BLaER1 treated with 17β-estradiol and CSF1 and Interleukin-3, amounts not matched to agents 10 nM and 100 nM (cell line): ENCODE results near the gene ZNF106.
A peak's percentile ranks its signal among the peaks of the same experiment; 100 is the strongest.

Experiments
- H3K27ac ChIP-seq, 11 experiments: shearing (Covaris generic); formaldehyde crosslinking; 2 replicates each; pipeline ENCODE4 v1.8.1; 2022
- H3K27me3 ChIP-seq, 11 experiments: shearing (Covaris generic); formaldehyde crosslinking; 2 replicates each; pipeline ENCODE4 v1.8.1; 2022
- H3K36me3 ChIP-seq, 11 experiments: shearing (Covaris generic); formaldehyde crosslinking; 2 replicates each; pipeline ENCODE4 v1.8.1; 2022
- H3K4me1 ChIP-seq, 10 experiments: shearing (Covaris generic); formaldehyde crosslinking; 2 replicates each; pipeline ENCODE4 v1.8.1; 2022
- H3K4me2 ChIP-seq, 11 experiments: shearing (Covaris generic); formaldehyde crosslinking; 2 replicates each; pipeline ENCODE4 v1.8.1; 2022
- H3K4me3 ChIP-seq, 10 experiments: shearing (Covaris generic); formaldehyde crosslinking; 2 replicates each; pipeline ENCODE4 v1.8.1; 2022
- H3K9ac ChIP-seq, 11 experiments: shearing (Covaris generic); formaldehyde crosslinking; 2 replicates each; pipeline ENCODE4 v1.8.1; 2022
- H3K9me3 ChIP-seq, 11 experiments: shearing (Covaris generic); formaldehyde crosslinking; replicated peaks in 1 of 11; 2 replicates each; pipeline ENCODE4 v1.8.1; 2022
- H4K20me1 ChIP-seq, 11 experiments: shearing (Covaris generic); formaldehyde crosslinking; 2 replicates each; pipeline ENCODE4 v1.8.1; 2022
- Cebpa-rat ChIP-seq, 11 experiments: shearing (Covaris generic); IDR thresholded peaks; 2 replicates each; pipeline ENCODE4 v1.8.1; 2022

The ZNF106 gene

GRCh38 chr15:42394106-42394505 lies 96.8 kb downstream of the ZNF106 start:
- TF ChIP-seq Cebpa-rat (IDR thresholded peaks at IDR 0.05), result no peak
- H3K27ac ChIP-seq, result no peak overlapping the region
- no peak overlapping the region for H3K4me2 ChIP-seq
- no peaks in the 10 kb centered on the region for H3K27me3 ChIP-seq
- peaks cover 0 to 30% (median 16%) of the 10 kb centered on the region in 10 experiments; a peak in 17 of 20 replicates for H3K4me1 ChIP-seq
- H3K4me3 ChIP-seq, result no peak overlapping the region
- no peaks in the 10 kb centered on the region; a peak in 1 of 22 replicates for H3K9me3 ChIP-seq
- no peak overlapping the region for H3K9ac ChIP-seq
- no peaks in the 10 kb centered on the region for H4K20me1 ChIP-seq
- peaks cover 0 to 3% (median 0%) of the 10 kb centered on the region in 11 experiments; a peak in 3 of 22 replicates for H3K36me3 ChIP-seq

DNA sequence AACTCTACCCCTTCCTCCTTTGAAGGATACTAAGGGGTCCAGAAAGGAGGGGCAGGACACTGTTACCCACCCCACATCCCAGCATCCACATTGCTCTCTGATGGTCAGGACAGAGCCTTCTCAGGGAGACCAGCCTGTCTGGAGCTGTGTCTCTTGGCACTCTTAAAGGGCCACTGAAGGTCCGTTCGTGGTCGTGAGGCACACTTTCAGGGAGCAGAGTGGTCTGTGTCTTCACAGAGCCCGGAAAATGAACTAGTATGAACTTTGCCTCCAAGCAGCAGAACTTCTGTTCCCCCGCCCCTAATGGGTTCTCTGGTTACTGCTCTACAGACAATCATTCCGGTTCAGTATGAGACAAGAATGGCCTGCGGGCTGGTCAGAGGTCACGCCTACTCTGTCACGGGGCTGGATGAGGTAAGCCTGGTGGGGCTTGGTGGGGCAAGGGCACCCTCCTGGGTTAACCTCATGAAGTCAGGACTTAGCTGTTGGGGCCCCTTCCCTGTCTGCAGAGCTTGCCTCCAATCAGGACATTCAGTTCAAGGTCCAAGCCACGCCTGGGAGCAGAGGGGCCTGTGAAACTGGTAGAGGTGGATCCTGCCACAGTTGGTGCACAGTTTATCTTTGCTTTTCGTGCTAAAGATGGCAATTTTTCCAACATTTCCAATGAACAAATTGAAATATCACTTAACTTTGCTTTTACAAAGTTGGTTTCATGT lies 98.5 kb downstream of the ZNF106 start:
- H4K20me1 ChIP-seq, result no peaks in the 10 kb centered on the region
- H3K9me3 ChIP-seq, result no peaks in the 10 kb centered on the region; a peak in 1 of 22 replicates
- no peak for TF ChIP-seq Cebpa-rat (IDR thresholded peaks at IDR 0.05)
- H3K4me2 ChIP-seq, result 0 out of 22 replicates have a peak overlapping the region, but pooled peaks of 1 of the 11 experiments have one; percentile 10
- H3K4me3 ChIP-seq, result no peak overlapping the region
- no peak overlapping the region for H3K27ac ChIP-seq
- H3K4me1 ChIP-seq, result peaks cover 10 to 36% (median 27%) of the 10 kb centered on the region in 10 experiments
- H3K27me3 ChIP-seq, result no peaks in the 10 kb centered on the region
- H3K9ac ChIP-seq, result no peak overlapping the region
- H3K36me3 ChIP-seq, result peaks cover 0 to 3% (median 0%) of the 10 kb centered on the region in 11 experiments; a peak in 3 of 22 replicates

DNA sequence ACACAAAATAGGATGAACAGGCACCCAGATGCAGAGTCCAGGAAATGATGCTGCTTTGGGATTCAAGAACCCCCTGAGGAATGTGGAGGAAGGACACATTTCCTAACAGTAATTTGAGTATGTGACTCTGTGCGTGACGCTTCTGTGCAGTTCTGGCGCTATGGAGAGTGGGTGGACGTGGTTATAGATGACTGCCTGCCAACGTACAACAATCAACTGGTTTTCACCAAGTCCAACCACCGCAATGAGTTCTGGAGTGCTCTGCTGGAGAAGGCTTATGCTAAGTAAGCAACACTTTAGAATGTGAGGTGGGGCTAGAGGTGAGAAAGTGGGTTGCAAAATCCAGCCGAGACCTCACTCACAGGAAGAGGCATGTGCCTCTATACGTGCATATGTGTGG lies 103.3 kb downstream of the ZNF106 start:
- Histone ChIP-seq H3K9ac (peak overlapping the region in 7 of 11 experiments; percentile 19 to 74 (median 58); a peak in 12 of 22 replicates), H3K4me2 (peak overlapping the region; percentile 57 to 94 (median 84)), H3K36me3 (peaks cover 0 to 3% (median 0%) of the 10 kb centered on the region in 11 experiments; a peak in 1 of 22 replicates), H3K4me1 (peaks cover 31 to 69% (median 61%) of the 10 kb centered on the region in 10 experiments), H4K20me1 (no peaks in the 10 kb centered on the region), H3K9me3 (no peaks in the 10 kb centered on the region; a peak in 1 of 22 replicates), H3K27ac (peak overlapping the region in 8 of 11 experiments; percentile 63 to 87 (median 75); a peak in 14 of 22 replicates), H3K27me3 (no peaks in the 10 kb centered on the region), H3K4me3 (peak overlapping the region in 3 of 10 experiments; percentile 3 to 33 (median 32); a peak in 3 of 20 replicates)
- TF ChIP-seq Cebpa-rat (IDR thresholded peaks at IDR 0.05), result peak in 1 of 11 experiments; percentile 30; a peak in 1 of 22 replicates

DNA sequence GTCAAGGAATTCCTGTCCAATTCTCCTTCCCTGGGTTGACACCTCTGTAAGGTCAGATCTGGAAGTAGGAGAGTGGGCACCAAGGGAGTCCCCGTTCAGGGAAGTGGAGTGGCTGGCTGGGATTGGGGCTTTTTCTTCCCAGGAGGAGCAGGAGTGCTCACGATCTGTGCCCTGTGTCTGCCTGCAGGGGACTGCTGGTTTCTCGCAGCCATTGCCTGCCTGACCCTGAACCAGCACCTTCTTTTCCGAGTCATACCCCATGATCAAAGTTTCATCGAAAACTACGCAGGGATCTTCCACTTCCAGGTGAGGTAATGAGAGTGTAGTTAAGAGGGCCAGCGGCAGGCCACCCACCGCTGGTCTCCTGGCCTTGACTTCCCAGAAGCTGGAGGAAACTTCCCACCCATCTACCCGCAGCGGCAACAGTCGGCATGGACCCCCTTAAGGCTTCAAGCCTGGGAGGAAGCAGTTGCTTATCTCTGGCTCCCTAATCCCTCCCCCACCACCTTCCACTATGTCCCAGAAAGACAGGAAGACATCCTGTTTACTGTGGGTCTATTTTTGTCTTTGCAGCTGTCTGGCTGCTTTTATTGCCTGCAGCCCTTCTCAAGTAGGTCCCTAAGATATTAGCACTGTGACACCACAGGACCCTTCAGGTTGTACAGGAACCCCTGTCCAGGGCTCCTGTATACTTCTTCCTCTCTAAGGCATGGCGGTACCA lies 104.8 kb downstream of the ZNF106 start:
- peak overlapping the region in 7 of 10 experiments; percentile 13 to 42 (median 29); a peak in 11 of 20 replicates for H3K4me3 ChIP-seq
- peaks cover 0 to 3% (median 0%) of the 10 kb centered on the region in 11 experiments; a peak in 1 of 22 replicates for H3K36me3 ChIP-seq
- TF ChIP-seq Cebpa-rat (IDR thresholded peaks at IDR 0.05), result no peak
- no peaks in the 10 kb centered on the region; a peak in 1 of 22 replicates for H3K9me3 ChIP-seq
- H3K4me2 ChIP-seq, result peak overlapping the region; percentile 62 to 94 (median 84)
- peak overlapping the region in 9 of 11 experiments; percentile 28 to 87 (median 71); a peak in 17 of 22 replicates for H3K27ac ChIP-seq
- H3K4me1 ChIP-seq, result peaks cover 31 to 64% (median 61%) of the 10 kb centered on the region in 10 experiments
- no peaks in the 10 kb centered on the region for H4K20me1 ChIP-seq
- H3K9ac ChIP-seq, result peak overlapping the region in 8 of 11 experiments; percentile 21 to 74 (median 54); a peak in 14 of 22 replicates
- no peaks in the 10 kb centered on the region for H3K27me3 ChIP-seq

DNA sequence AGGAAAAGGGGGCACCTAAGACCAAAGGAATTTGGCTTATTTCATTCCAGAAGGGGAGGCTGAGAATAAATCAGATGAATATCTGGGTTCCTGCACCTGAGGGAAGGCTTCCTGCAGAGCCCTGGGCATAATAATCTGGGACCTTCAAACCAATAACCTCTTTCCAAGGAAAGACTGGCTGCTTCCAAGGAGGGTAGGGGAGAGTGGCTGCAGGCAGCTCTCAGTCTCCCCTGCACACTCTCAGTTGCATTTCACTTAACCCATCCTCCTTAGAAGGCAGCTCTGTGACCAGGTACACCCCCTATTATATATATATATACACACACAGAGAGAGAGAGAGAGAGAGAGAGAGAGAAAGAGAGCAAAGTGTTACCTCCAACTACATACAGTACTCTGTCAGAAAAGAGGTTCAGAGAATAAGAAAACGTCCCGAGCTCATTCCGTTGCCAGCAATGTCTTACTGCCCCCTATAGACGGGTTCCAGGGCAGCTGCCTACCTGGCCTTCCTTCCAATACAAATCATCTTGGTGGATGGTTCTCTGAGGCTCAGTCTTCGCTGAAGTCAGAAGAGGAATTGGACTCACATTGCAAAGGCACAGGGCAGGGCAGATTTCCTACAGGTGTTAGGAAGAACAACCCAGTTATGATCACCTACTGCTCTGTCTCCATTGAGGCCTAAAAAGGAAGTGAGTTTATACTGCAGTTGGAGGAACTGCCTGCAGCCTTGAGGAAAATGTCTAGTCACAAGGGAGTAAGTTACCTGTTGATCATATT lies 105.5 kb downstream of the ZNF106 start:
- no peaks in the 10 kb centered on the region; a peak in 1 of 22 replicates for H3K9me3 ChIP-seq
- H3K4me3 ChIP-seq, result peak overlapping the region in 4 of 10 experiments; percentile 24 to 42 (median 32); a peak in 2 of 20 replicates
- no peaks in the 10 kb centered on the region for H3K27me3 ChIP-seq
- H3K4me2 ChIP-seq, result peak overlapping the region; percentile 62 to 94 (median 84)
- H3K36me3 ChIP-seq, result peaks cover 0 to 3% (median 0%) of the 10 kb centered on the region in 11 experiments; a peak in 1 of 22 replicates
- TF ChIP-seq Cebpa-rat (IDR thresholded peaks at IDR 0.05), result no peak
- peak overlapping the region in 7 of 11 experiments; percentile 40 to 74 (median 58); a peak in 8 of 22 replicates for H3K9ac ChIP-seq
- H4K20me1 ChIP-seq, result no peaks in the 10 kb centered on the region
- peak overlapping the region in 9 of 11 experiments; percentile 28 to 87 (median 71); a peak in 16 of 22 replicates for H3K27ac ChIP-seq
- H3K4me1 ChIP-seq, result peaks cover 31 to 64% (median 61%) of the 10 kb centered on the region in 10 experiments

DNA sequence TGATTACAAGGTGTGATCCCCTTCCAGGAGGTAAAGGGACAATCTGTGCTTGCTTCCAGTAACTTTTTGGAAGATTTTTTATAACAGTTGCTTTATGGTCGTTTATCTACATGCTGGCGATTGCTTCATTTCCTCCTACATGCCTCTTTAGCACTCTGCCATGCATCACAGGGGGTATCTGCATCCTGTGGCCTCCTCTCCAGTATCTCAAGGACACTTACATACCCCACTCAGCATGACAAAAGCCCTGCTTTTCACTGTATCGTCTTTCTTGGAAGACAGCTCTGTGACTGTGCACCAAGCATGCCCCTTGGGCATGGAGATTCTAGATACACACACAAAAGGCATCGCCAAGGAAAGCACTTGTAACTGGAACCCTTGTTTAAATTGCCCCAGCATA lies 106.3 kb downstream of the ZNF106 start:
- H4K20me1 ChIP-seq, result no peaks in the 10 kb centered on the region
- H3K27me3 ChIP-seq, result no peaks in the 10 kb centered on the region
- no peak overlapping the region for H3K9ac ChIP-seq
- peaks cover 31 to 59% (median 57%) of the 10 kb centered on the region in 10 experiments for H3K4me1 ChIP-seq
- TF ChIP-seq Cebpa-rat (IDR thresholded peaks at IDR 0.05), result no peak
- no peaks in the 10 kb centered on the region for H3K36me3 ChIP-seq
- H3K4me2 ChIP-seq, result peak overlapping the region in 9 of 11 experiments; percentile 38 to 94 (median 85); a peak in 17 of 22 replicates
- no peak overlapping the region for H3K4me3 ChIP-seq
- H3K27ac ChIP-seq, result peak overlapping the region in 5 of 11 experiments; percentile 0 to 87 (median 34); a peak in 6 of 22 replicates
- no peaks in the 10 kb centered on the region; a peak in 2 of 22 replicates for H3K9me3 ChIP-seq

DNA sequence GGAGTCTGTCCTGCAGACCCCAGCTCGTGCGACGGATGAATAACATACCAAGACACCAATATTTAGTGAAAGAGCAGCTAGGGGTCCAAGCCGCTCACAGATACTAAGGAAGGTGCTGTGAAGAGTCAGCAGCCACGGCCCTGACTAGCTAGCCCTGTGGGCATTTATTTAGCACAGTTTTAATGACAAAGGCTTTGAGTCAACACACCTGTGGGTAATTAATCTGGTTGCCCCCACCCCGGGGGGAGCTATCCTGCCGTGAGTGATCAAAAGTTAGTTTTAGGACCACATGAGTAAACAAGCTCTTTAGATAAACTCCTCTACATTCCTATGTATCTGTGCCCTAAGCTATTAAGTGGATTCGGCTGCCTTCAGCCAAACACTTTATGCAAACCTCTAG lies 112.9 kb downstream of the ZNF106 start:
- Histone ChIP-seq H3K9ac (no peak overlapping the region), H3K9me3 (peaks cover 10 to 32% (median 23%) of the 10 kb centered on the region in 11 experiments), H3K36me3 (peaks cover 0 to 7% (median 0%) of the 10 kb centered on the region in 11 experiments; a peak in 3 of 22 replicates), H3K4me1 (no peaks in the 10 kb centered on the region), H3K27ac (no peak overlapping the region), H3K4me2 (no peak overlapping the region), H3K4me3 (no peak overlapping the region), H3K27me3 (no peaks in the 10 kb centered on the region), H4K20me1 (no peaks in the 10 kb centered on the region)
- TF ChIP-seq Cebpa-rat (IDR thresholded peaks at IDR 0.05), result no peak

DNA sequence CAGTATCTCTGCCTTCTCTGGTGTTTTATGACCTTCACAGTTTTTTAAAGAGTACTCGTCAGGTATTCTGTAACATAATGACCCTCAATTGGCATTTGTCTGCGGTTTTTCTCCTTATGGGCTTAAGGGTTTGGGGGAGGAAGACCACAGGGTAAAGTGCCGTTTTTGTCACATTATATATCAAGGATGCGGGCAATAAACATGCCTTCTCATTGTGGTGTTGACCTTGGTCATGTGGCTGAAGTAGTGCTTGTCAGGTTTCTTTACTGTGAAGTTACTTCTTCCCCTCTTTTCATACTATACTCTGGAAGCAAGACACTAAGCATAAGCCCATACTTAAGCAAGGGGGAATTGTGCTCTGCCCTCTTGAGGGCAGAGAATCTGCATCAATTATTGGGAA lies 115.0 kb downstream of the ZNF106 start:
- Histone ChIP-seq H3K4me1 (no peaks in the 10 kb centered on the region), H3K9me3 (peaks cover 13 to 37% (median 27%) of the 10 kb centered on the region in 11 experiments), H4K20me1 (no peaks in the 10 kb centered on the region), H3K4me2 (no peak overlapping the region), H3K27me3 (no peaks in the 10 kb centered on the region), H3K27ac (no peak overlapping the region), H3K4me3 (no peak overlapping the region), H3K36me3 (peaks cover 0 to 15% (median 0%) of the 10 kb centered on the region in 11 experiments; a peak in 4 of 22 replicates), H3K9ac (no peak overlapping the region)
- TF ChIP-seq Cebpa-rat (IDR thresholded peaks at IDR 0.05), result no peak
